RWPE2 (cell line): ENCODE results near the gene ZNF473.
"Not testable (repeated sequence)": the region's sequence is repeated elsewhere in the genome, so short reads cannot be mapped to it uniquely, and the experiment has no call there.

Source experiments
- ATAC-seq: fragments of 200-7000 bp; cut with Tn5 transposase; 3 replicates; pipeline ENCODE4 v1.9.1; 2021; ENCODE audit warnings: low read depth
- DNase-seq: peaks from one replicate; pipeline ENCODE4 v3.0.0-alpha.2; 2020; ENCODE audit warnings: low spot score
- H3K27ac ChIP-seq: fragments of 450-650 bp; 2 replicates; pipeline ENCODE4 v1.5.1; 2017; ENCODE audit warnings: mild to moderate bottlenecking; ENCODE audit not compliant: poor library complexity, severe bottlenecking
- H3K27me3 ChIP-seq: fragments of 250-450 bp; sonication (Bioruptor Pico); 2 replicates; pipeline ENCODE4 v1.5.1; 2021; ENCODE audit warnings: mild to moderate bottlenecking, moderate library complexity; ENCODE audit not compliant: insufficient read depth, poor library complexity, severe bottlenecking
- H3K36me3 ChIP-seq: fragments of 250-450 bp; sonication (Bioruptor Pico); 2 replicates; pipeline ENCODE4 v1.5.1; 2020; ENCODE audit warnings: low read depth, mild to moderate bottlenecking, moderate library complexity
- H3K4me1 ChIP-seq: fragments of 250-450 bp; sonication (Bioruptor Pico); 2 replicates; pipeline ENCODE4 v1.5.1; 2021; ENCODE audit warnings: mild to moderate bottlenecking, moderate library complexity; ENCODE audit not compliant: insufficient read depth, poor library complexity, severe bottlenecking
- H3K4me3 ChIP-seq: fragments of 250-450 bp; sonication (Bioruptor Pico); 2 replicates; pipeline ENCODE4 v1.5.1; 2021; ENCODE audit warnings: mild to moderate bottlenecking, moderate library complexity; ENCODE audit not compliant: severe bottlenecking
- H3K9me3 ChIP-seq: fragments of 250-450 bp; sonication (Bioruptor Pico); 2 replicates; pipeline ENCODE4 v1.5.1; 2021; ENCODE audit warnings: mild to moderate bottlenecking, moderate library complexity; ENCODE audit not compliant: severe bottlenecking
- CTCF ChIP-seq: fragments of 450-650 bp; IDR thresholded peaks from one replicate; pipeline ENCODE4 v1.5.1; 2017; ENCODE audit warnings: mild to moderate bottlenecking, moderate library complexity; ENCODE audit not compliant: poor library complexity, severe bottlenecking

ZNF473 gene

DNA sequence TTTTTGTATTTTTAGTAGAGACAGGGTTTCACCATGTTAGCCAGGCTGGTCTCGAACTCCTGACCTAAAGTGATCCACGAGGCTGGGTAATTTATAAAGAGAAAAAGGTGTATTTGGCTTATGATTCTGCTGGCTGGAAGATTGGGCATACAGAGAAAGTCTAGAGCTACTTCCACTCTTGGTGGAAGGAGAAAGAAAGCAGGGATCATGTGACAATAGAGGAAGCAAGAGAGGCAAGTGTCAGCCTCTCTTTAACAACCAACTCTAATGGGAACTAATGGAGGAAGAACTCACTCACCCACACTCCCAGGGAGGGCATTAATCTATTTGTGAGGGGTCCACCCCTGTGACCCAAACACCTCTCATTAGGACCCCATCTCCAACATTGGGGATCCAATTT is 58.6 kb downstream of the ZNF473 start:
- not testable (repeated sequence) for H3K27me3 ChIP-seq, H3K4me1 ChIP-seq, H3K36me3 ChIP-seq, ATAC-seq, H3K9me3 ChIP-seq, H3K27ac ChIP-seq, DNase-seq, H3K4me3 ChIP-seq

DNA sequence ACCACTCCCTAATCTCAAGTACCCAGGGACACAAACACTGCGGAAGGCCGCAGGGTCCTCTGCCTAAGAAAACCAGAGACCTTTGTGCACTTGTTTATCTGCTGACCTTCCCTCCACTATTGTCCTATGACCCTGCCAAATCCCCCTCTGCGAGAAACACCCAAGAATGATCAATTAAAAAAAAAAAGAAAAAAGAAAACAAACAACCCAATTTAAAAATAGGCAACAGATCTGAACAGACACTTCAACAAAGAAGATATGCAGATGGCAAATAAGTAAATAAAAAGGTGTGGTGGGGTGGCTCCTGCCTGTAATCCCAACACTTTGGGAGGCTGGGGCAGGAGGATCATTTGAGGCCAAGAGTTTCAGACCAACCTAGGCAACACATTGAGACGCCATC is 61.3 kb downstream of the ZNF473 start:
- H3K27me3 ChIP-seq, H3K27ac ChIP-seq, H3K36me3 ChIP-seq, H3K4me1 ChIP-seq, H3K4me3 ChIP-seq, H3K9me3 ChIP-seq, ATAC-seq, DNase-seq: not testable (repeated sequence)

- H3K4me1 ChIP-seq, H3K27me3 ChIP-seq, H3K9me3 ChIP-seq, ATAC-seq, H3K4me3 ChIP-seq, H3K27ac ChIP-seq, DNase-seq, H3K36me3 ChIP-seq: not testable (repeated sequence)
- peak; percentile 47 for TF ChIP-seq CTCF
These were observed 64.9 kb downstream of the ZNF473 start for GRCh38 chr19:50090706-50091105.

- not testable (repeated sequence) for ATAC-seq, H3K36me3 ChIP-seq, H3K4me1 ChIP-seq
These were observed 66.0 kb downstream of the ZNF473 start for GRCh38 chr19:50091786-50092185.

GRCh38 chr19:50092597-50092996 is 66.8 kb downstream of the ZNF473 start:
- H3K27me3 ChIP-seq, H3K4me1 ChIP-seq, DNase-seq, H3K9me3 ChIP-seq, H3K4me3 ChIP-seq, ATAC-seq, H3K27ac ChIP-seq, H3K36me3 ChIP-seq: not testable (repeated sequence)

More at GRCh38 chr19:50091786-50092185, 66.0 kb downstream of the ZNF473 start:
- not testable (repeated sequence) for H3K27ac ChIP-seq, H3K9me3 ChIP-seq, H3K4me3 ChIP-seq, DNase-seq, H3K27me3 ChIP-seq

DNA sequence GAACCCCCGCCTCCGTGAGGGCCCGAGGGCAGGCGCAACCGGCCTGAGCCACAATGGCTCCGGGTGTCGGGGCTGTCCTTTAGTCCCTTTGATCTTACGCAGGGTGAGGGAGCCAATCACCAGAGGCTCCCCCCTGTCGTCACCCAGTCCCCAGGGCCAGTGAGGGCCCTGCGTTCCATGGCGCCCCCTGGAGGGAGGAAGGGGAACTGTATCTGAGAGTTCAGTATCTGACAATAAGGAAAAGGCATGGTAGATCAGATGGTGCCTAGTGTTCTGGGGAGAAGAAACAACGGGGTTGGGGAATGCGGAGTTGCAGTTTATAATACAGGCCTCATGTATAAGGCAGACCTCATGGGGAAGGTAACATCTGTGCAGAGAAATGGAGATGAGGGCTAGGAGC is 72.1 kb downstream of the ZNF473 start:
- H3K36me3 ChIP-seq, ATAC-seq, H3K4me1 ChIP-seq, H3K4me3 ChIP-seq, DNase-seq, H3K9me3 ChIP-seq, H3K27ac ChIP-seq, H3K27me3 ChIP-seq: not testable (repeated sequence)

DNA sequence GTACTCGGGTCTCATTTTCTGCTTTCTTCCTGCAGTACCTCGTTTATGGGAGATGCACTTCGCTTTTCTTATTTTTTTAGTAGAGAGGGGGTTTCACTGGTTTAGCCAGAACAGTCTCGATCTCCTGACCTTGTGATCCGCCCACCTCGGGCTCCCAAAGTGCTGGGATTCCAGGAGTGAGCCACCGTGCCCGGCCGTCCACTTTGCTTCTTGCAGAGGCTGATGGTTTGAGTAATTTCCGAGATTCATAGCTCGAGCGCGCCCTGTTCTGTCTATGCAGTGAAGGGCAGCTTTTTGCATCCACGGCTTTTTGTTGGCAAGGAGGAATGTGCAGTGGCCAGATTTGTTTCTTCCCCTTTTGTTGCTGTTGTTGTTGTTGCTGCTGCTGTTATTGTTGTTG is 73.1 kb downstream of the ZNF473 start:
- DNase-seq = peak; percentile 87
- not testable (repeated sequence) for H3K4me1 ChIP-seq, H3K4me3 ChIP-seq, H3K27ac ChIP-seq, H3K9me3 ChIP-seq, H3K36me3 ChIP-seq, H3K27me3 ChIP-seq, ATAC-seq

- not testable (repeated sequence) for H3K27ac ChIP-seq, H3K4me3 ChIP-seq, H3K27me3 ChIP-seq, DNase-seq, H3K9me3 ChIP-seq, ATAC-seq, H3K4me1 ChIP-seq, H3K36me3 ChIP-seq
These were observed 73.9 kb downstream of the ZNF473 start for GRCh38 chr19:50099696-50100095.

- not testable (repeated sequence) for H3K4me3 ChIP-seq, H3K27me3 ChIP-seq, DNase-seq, H3K9me3 ChIP-seq, ATAC-seq, H3K4me1 ChIP-seq, H3K27ac ChIP-seq, H3K36me3 ChIP-seq
These were observed 75.1 kb downstream of the ZNF473 start for GRCh38 chr19:50100946-50101345.
